Keratinocyte (primary cell): Measurements from ENCODE around the gene NUP214. TPM values are rescaled to one million over a fixed set of nuclear protein-coding genes. Genes with fewer than 3 reads are reported as not detected.

Source experiments
- DNase-seq: peaks from one replicate; pipeline ENCODE4 v3.0.0-alpha.2; 2011; ENCODE audit warnings: low read depth, missing footprints, low spot score
- FAIRE-seq: peaks from 2 replicates; lab custom pipeline; 2011; peaks lifted over from hg19 to GRCh38; lab: Jason Lieb, UNC
- H2AFZ ChIP-seq: 2 replicates; pipeline ENCODE4 v1.6.0; 2012; ENCODE audit warnings: low read length, control low read depth, inconsistent platforms; ENCODE audit not compliant: control insufficient read depth
- H3K27ac ChIP-seq: 2 replicates; pipeline ENCODE4 v1.5.1; 2011; ENCODE audit warnings: low read length; ENCODE audit not compliant: control insufficient read depth, insufficient read depth
- H3K27me3 ChIP-seq: 3 replicates; pipeline ENCODE4 v1.6.0; 2011; ENCODE audit warnings: low read length; ENCODE audit not compliant: control insufficient read depth, insufficient read depth; ENCODE audit errors: extremely low read depth
- H3K36me3 ChIP-seq, 2 experiments: 2 replicates in 1 of 2; 3 replicates in 1 of 2; pipeline ENCODE4 v1.5.1; 2011; ENCODE audit warnings: low read length in 2 of 2, mild to moderate bottlenecking in 1 of 2; ENCODE audit not compliant: control insufficient read depth in 2 of 2, insufficient read depth in 2 of 2; ENCODE audit errors: extremely low read depth in 1 of 2
- H3K4me1 ChIP-seq: 3 replicates; pipeline ENCODE4 v1.5.1; 2011; ENCODE audit warnings: low read length; ENCODE audit not compliant: control insufficient read depth, insufficient read depth; ENCODE audit errors: extremely low read depth
- H3K4me2 ChIP-seq: 3 replicates; pipeline ENCODE4 v1.6.0; 2011; ENCODE audit warnings: low read depth, low read length; ENCODE audit not compliant: control insufficient read depth, insufficient read depth; ENCODE audit errors: extremely low read depth
- H3K4me3 ChIP-seq, 3 experiments: fragments of 200-600 bp in 1 of 3; sonication (generic) in 1 of 3; 2 replicates in 2 of 3; 3 replicates in 1 of 3; pipeline ENCODE4 v1.5.1; 2011 to 2016; ENCODE audit warnings: low read length in 3 of 3, mild to moderate bottlenecking in 3 of 3, control low read depth in 2 of 3, inconsistent platforms in 1 of 3, low read depth in 1 of 3, mixed read lengths in 1 of 3, mixed run types in 1 of 3, moderate library complexity in 1 of 3; ENCODE audit not compliant: control insufficient read depth in 2 of 3, insufficient read depth in 2 of 3; ENCODE audit errors: extremely low read depth in 1 of 3
- H3K79me2 ChIP-seq: 2 replicates; pipeline ENCODE4 v1.6.0; 2012; ENCODE audit warnings: low read length; ENCODE audit not compliant: control insufficient read depth, insufficient read depth
- H3K9ac ChIP-seq: 3 replicates; pipeline ENCODE4 v1.6.0; 2011; ENCODE audit warnings: low read length; ENCODE audit not compliant: control insufficient read depth, insufficient read depth; ENCODE audit errors: extremely low read depth
- H3K9me1 ChIP-seq: 3 replicates; pipeline ENCODE4 v1.6.0; 2011; ENCODE audit warnings: low read length; ENCODE audit not compliant: control insufficient read depth, insufficient read depth; ENCODE audit errors: extremely low read depth
- H3K9me3 ChIP-seq: 2 replicates; pipeline ENCODE4 v1.5.1; 2012; ENCODE audit warnings: low read depth, low read length; ENCODE audit not compliant: control insufficient read depth
- H4K20me1 ChIP-seq: 3 replicates; pipeline ENCODE4 v1.6.0; 2011; ENCODE audit warnings: low read length; ENCODE audit not compliant: control insufficient read depth, insufficient read depth; ENCODE audit errors: extremely low read depth
- CTCF ChIP-seq, 3 experiments: IDR thresholded peaks in 1 of 3; conservative IDR thresholded peaks in 1 of 3; optimal IDR thresholded peaks in 1 of 3; 2 replicates in 2 of 3; 3 replicates in 1 of 3; pipeline versions ENCODE3 to v1.5.1; 2011; ENCODE audit warnings: low read length in 3 of 3, mild to moderate bottlenecking in 3 of 3, moderate library complexity in 2 of 3, control low read depth in 1 of 3, inconsistent platforms in 1 of 3; ENCODE audit not compliant: insufficient read depth in 2 of 3; ENCODE audit errors: extremely low read depth in 1 of 3
- EZH2 ChIP-seq: IDR thresholded peaks from one replicate; pipeline ENCODE4 v1.6.1; 2012; ENCODE audit warnings: inconsistent platforms, mild to moderate bottlenecking, low read length, moderate library complexity
- dilution Hi-C: fragments of 300-500 bp; cut with MboI; formaldehyde crosslinking; loops from one replicate; pipeline ENCODE4 v1.7.0; 2020; ENCODE audit warnings: low sequenced_read_pairs; ENCODE audit not compliant: extremely low pct_ligation_motif_present
- polyA plus RNA-seq, 5 experiments: library from polyadenylated mRNA; depleted of rRNA in 3 of 5; stranded (reverse) in 3 of 5; stranded (forward) in 1 of 5; unstranded in 1 of 5; fragments of >200 nt; gene quantifications; 1 replicate in 1 of 5; 2 replicates in 3 of 5; 3 replicates in 1 of 5; pipeline versions ENCODE4 v1.2.1 to v1.2.3, GENCODE V29; 2011 to 2012; ENCODE audit warnings: missing spikeins in 2 of 5, low read depth in 1 of 5, low replicate concordance in 1 of 5

The NUP214 gene
- polyA plus RNA-seq, 1 donor (not counting 4 experiments of a cell fraction or from before 2014, with no cell fraction given) = 7.3 TPM

GRCh38 chr9:131235480-131235851 is 110.1 kb downstream of the NUP214 start:
- Histone ChIP-seq H3K9me3 (no peaks in the 10 kb centered on the region), H3K27me3 (no peaks in the 10 kb centered on the region), H3K9me1 (no peaks in the 10 kb centered on the region), H3K4me3 (no peak overlapping the region), H3K4me2 (no peak overlapping the region), H3K79me2 (no peaks in the 10 kb centered on the region), H3K4me1 (peaks cover 12% of the 10 kb centered on the region), H3K27ac (no peak overlapping the region), H3K36me3 (peaks cover 14 to 19% of the 10 kb centered on the region in 2 experiments), H2AFZ (no peak overlapping the region), H3K9ac (no peak overlapping the region), H4K20me1 (no peaks in the 10 kb centered on the region)
- TF ChIP-seq CTCF (optimal IDR thresholded peaks at IDR 0.05 in 1 of 3, IDR thresholded peaks at IDR 0.05 in 1 of 3, conservative IDR thresholded peaks at IDR 0.05 in 1 of 3; ENCODE audit: extremely low read depth in 1 of 3, insufficient read depth in 2 of 3, low read length in 3 of 3) (no peak), EZH2 (no peak)
- dilution Hi-C loops = no loop called here
- no peak for FAIRE-seq
- DNase-seq = no peak

DNA sequence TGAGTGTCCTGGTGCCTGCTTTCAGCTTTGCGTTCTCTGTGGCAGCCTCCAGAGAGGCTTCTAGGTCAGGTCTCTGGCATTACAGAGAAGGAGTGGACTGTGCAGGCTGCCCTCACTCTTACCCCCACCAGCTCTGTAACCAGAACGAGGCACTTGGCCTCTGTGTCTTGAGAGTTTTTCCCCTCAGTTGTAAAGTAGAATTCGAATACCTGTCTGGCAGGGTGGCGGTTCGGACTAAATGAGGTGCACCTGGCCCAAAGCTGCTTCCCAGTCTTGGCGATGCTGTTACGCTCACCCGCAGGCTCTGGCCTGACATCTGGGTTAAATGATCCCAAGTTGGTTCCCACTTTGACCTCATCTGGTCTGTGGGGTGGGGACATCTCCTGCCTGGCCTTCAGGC is 110.8 kb downstream of the NUP214 start:
- Histone ChIP-seq H3K27me3 (no peaks in the 10 kb centered on the region), H2AFZ (no peak overlapping the region), H3K79me2 (no peaks in the 10 kb centered on the region), H3K9me3 (no peaks in the 10 kb centered on the region), H3K27ac (no peak overlapping the region), H3K4me1 (peaks cover 12% of the 10 kb centered on the region), H3K4me2 (no peak overlapping the region), H3K9ac (no peak overlapping the region), H4K20me1 (no peaks in the 10 kb centered on the region), H3K36me3 (peaks cover 12 to 17% of the 10 kb centered on the region in 2 experiments), H3K4me3 (no peak overlapping the region), H3K9me1 (no peaks in the 10 kb centered on the region)
- FAIRE-seq (no peak), DNase-seq (no peak)
- dilution Hi-C loops = no loop called here
- TF ChIP-seq EZH2 (no peak), CTCF (optimal IDR thresholded peaks at IDR 0.05 in 1 of 3, IDR thresholded peaks at IDR 0.05 in 1 of 3, conservative IDR thresholded peaks at IDR 0.05 in 1 of 3; ENCODE audit: extremely low read depth in 1 of 3, insufficient read depth in 2 of 3, low read length in 3 of 3) (no peak)
